NCI-H2107 (cell line): ENCODE results near the gene RNGTT.
"Not testable (repeated sequence)": the region's sequence is repeated elsewhere in the genome, so short reads cannot be mapped to it uniquely, and the experiment has no call there.

Source experiments
- DNase-seq: peaks from one replicate; lab custom pipeline; 2025; lab: John Stamatoyannopoulos, UW

RNGTT gene

GRCh38 chr6:88910922-88911778 lies 52.3 kb downstream of the RNGTT start:
- DNase-seq = peak; percentile 2

- no peak for DNase-seq
These were observed 54.5 kb downstream of the RNGTT start for GRCh38 chr6:88908598-88909548.

GRCh38 chr6:88907148-88907547 lies 56.3 kb downstream of the RNGTT start:
- not testable (repeated sequence) for DNase-seq

GRCh38 chr6:88899569-88900316 lies 63.7 kb downstream of the RNGTT start:
- DNase-seq = no peak

GRCh38 chr6:88895911-88896310 lies 67.5 kb downstream of the RNGTT start:
- no peak for DNase-seq

- no peak for DNase-seq
These were observed 72.3 kb downstream of the RNGTT start for GRCh38 chr6:88890860-88891845.

GRCh38 chr6:88890394-88890793 lies 73.0 kb downstream of the RNGTT start:
- no peak for DNase-seq

- DNase-seq = no peak
These were observed 79.1 kb downstream of the RNGTT start for GRCh38 chr6:88884361-88884760.

- DNase-seq = no peak
These were observed 80.9 kb downstream of the RNGTT start for GRCh38 chr6:88882536-88882935.

GRCh38 chr6:88881451-88881850 lies 82.0 kb downstream of the RNGTT start:
- DNase-seq = no peak

GRCh38 chr6:88880021-88880420 lies 83.4 kb downstream of the RNGTT start:
- DNase-seq = no peak

- DNase-seq = no peak
These were observed 85.5 kb downstream of the RNGTT start for GRCh38 chr6:88877893-88878292.

- DNase-seq = no peak
These were observed 90.5 kb downstream of the RNGTT start for GRCh38 chr6:88872962-88873361.

GRCh38 chr6:88871498-88871897 lies 91.9 kb downstream of the RNGTT start:
- DNase-seq = no peak

- no peak for DNase-seq
These were observed 92.6 kb downstream of the RNGTT start for GRCh38 chr6:88870717-88871330.

GRCh38 chr6:88869263-88870020 lies 94.0 kb downstream of the RNGTT start:
- no peak for DNase-seq

GRCh38 chr6:88867841-88868731 lies 95.3 kb downstream of the RNGTT start:
- no peak for DNase-seq

- DNase-seq = no peak
These were observed 96.6 kb downstream of the RNGTT start for GRCh38 chr6:88866856-88867255.

- no peak for DNase-seq
These were observed 98.1 kb downstream of the RNGTT start for GRCh38 chr6:88865275-88865674.
